Breast epithelium (tissue), 3 donors: ENCODE data around the gene DHRS13.

Experiments
- POLR2A ChIP-seq: fragments of 450-650 bp; IDR thresholded peaks from one replicate; pipeline ENCODE4 v1.6.1; 2016; ENCODE audit warnings: antibody characterized with exemption, mild to moderate bottlenecking, moderate library complexity
- POLR2AphosphoS5 ChIP-seq, 3 donors: sonication (generic); formaldehyde crosslinking; IDR thresholded peaks; one replicate each; pipeline ENCODE4 v1.6.1; 2017; ENCODE audit warnings: antibody characterized with exemption in 3 of 3
- TF ChIP-seq, protein P1 (sequence below), 3 donors: fragments of 450-650 bp; IDR thresholded peaks; one replicate each; pipeline ENCODE4 v1.5.1; 2016 to 2017; ENCODE audit warnings: antibody characterized with exemption in 3 of 3, mild to moderate bottlenecking in 3 of 3, moderate library complexity in 3 of 3

DNA sequence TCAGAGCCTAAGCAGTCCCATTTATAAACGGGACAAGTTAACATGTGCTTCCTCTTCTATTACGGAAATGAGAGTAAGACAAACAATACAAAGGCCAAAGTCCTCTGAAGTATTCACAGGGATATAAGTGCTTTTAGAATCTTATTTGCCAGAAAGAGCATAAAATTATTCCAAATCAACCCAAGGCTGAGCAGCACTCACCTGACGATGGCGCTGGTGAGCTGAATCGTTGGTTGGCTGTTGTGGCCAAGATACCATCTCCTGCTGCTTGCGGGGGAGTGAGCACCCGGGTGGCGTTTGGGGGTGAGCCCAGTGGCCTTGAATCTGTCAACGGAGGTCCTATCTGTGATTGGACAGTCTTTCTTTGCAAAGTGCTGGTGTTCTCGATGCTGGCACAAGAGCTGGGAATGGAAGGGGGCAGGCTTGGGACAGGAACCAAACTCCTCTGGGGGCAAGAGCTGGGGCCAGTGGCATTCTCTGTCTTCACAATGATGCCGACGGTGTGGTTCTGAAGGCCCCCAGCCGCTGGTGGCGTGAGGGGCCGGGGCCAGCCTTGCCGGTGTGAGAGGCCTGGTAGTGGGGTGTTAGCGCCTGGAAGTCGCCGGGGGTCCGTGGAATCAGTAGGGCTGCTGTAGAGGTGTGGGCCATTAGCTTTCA lies 9.5 kb upstream of the DHRS13 start:
- TF ChIP-seq, protein P1, sequence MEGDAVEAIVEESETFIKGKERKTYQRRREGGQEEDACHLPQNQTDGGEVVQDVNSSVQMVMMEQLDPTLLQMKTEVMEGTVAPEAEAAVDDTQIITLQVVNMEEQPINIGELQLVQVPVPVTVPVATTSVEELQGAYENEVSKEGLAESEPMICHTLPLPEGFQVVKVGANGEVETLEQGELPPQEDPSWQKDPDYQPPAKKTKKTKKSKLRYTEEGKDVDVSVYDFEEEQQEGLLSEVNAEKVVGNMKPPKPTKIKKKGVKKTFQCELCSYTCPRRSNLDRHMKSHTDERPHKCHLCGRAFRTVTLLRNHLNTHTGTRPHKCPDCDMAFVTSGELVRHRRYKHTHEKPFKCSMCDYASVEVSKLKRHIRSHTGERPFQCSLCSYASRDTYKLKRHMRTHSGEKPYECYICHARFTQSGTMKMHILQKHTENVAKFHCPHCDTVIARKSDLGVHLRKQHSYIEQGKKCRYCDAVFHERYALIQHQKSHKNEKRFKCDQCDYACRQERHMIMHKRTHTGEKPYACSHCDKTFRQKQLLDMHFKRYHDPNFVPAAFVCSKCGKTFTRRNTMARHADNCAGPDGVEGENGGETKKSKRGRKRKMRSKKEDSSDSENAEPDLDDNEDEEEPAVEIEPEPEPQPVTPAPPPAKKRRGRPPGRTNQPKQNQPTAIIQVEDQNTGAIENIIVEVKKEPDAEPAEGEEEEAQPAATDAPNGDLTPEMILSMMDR (IDR thresholded peaks at IDR 0.05): no peak
- no peak for TF ChIP-seq POLR2AphosphoS5 (IDR thresholded peaks at IDR 0.05)
- no peak for TF ChIP-seq POLR2A
